Measurements from ENCODE around the gene OXA1L. TPM values are rescaled to one million over a fixed set of nuclear protein-coding genes. Genes with fewer than 3 reads are reported as not detected.

Gene OXA1L
- polyA plus RNA-seq, 1 donor (not counting 4 experiments of a cell fraction or from before 2014, with no cell fraction given), result 130 TPM

- H2AFZ ChIP-seq (ENCODE audit: control insufficient read depth, low read length), result no peak overlapping the region
- H3K27me3 ChIP-seq (ENCODE audit: control insufficient read depth, extremely low read depth, insufficient read depth, low read length), result peaks cover 7% of the 10 kb centered on the region
- TF ChIP-seq EZH2 (IDR thresholded peaks at IDR 0.05; ENCODE audit: low read length) (no peak), CTCF (optimal IDR thresholded peaks at IDR 0.05 in 1 of 3, IDR thresholded peaks at IDR 0.05 in 1 of 3, conservative IDR thresholded peaks at IDR 0.05 in 1 of 3; ENCODE audit: extremely low read depth in 1 of 3, insufficient read depth in 2 of 3, low read length in 3 of 3) (no peak)
- H3K4me3 ChIP-seq (ENCODE audit: control insufficient read depth in 2 of 3, extremely low read depth in 1 of 3, insufficient read depth in 2 of 3, low read depth in 1 of 3, low read length in 3 of 3), result no peak overlapping the region
- no peak overlapping the region for H3K4me2 ChIP-seq (ENCODE audit: control insufficient read depth, extremely low read depth, insufficient read depth, low read depth, low read length)
- no peaks in the 10 kb centered on the region for H3K36me3 ChIP-seq (ENCODE audit: control insufficient read depth in 2 of 2, extremely low read depth in 1 of 2, insufficient read depth in 2 of 2, low read length in 2 of 2)
- no peaks in the 10 kb centered on the region for H3K9me3 ChIP-seq (ENCODE audit: control insufficient read depth, low read depth, low read length)
- no peak for DNase-seq (ENCODE audit: low read depth, low spot score)
- H3K9me1 ChIP-seq (ENCODE audit: control insufficient read depth, extremely low read depth, insufficient read depth, low read length), result no peaks in the 10 kb centered on the region
- H3K4me1 ChIP-seq (ENCODE audit: control insufficient read depth, extremely low read depth, insufficient read depth, low read length), result no peaks in the 10 kb centered on the region
- no peak for FAIRE-seq
- H3K27ac ChIP-seq (ENCODE audit: control insufficient read depth, insufficient read depth, low read length), result no peak overlapping the region
- no peaks in the 10 kb centered on the region for H4K20me1 ChIP-seq (ENCODE audit: control insufficient read depth, extremely low read depth, insufficient read depth, low read length)
- dilution Hi-C loops (cut with MboI; ENCODE audit: extremely low pct_ligation_motif_present, low sequenced_read_pairs), result no loop called here
- no peaks in the 10 kb centered on the region for H3K79me2 ChIP-seq (ENCODE audit: control insufficient read depth, insufficient read depth, low read length)
- no peak overlapping the region for H3K9ac ChIP-seq (ENCODE audit: control insufficient read depth, extremely low read depth, insufficient read depth, low read length)
Observed at GRCh38 chr14:22798528-22798927, 32.0 kb downstream of the OXA1L start.

- Histone ChIP-seq H3K36me3 (ENCODE audit: control insufficient read depth in 2 of 2, extremely low read depth in 1 of 2, insufficient read depth in 2 of 2, low read length in 2 of 2) (no peaks in the 10 kb centered on the region), H3K79me2 (ENCODE audit: control insufficient read depth, insufficient read depth, low read length) (no peaks in the 10 kb centered on the region), H3K27ac (ENCODE audit: control insufficient read depth, insufficient read depth, low read length) (no peak overlapping the region), H3K9ac (ENCODE audit: control insufficient read depth, extremely low read depth, insufficient read depth, low read length) (no peak overlapping the region), H4K20me1 (ENCODE audit: control insufficient read depth, extremely low read depth, insufficient read depth, low read length) (no peaks in the 10 kb centered on the region), H3K4me3 (ENCODE audit: control insufficient read depth in 2 of 3, extremely low read depth in 1 of 3, insufficient read depth in 2 of 3, low read depth in 1 of 3, low read length in 3 of 3) (no peak overlapping the region), H3K27me3 (ENCODE audit: control insufficient read depth, extremely low read depth, insufficient read depth, low read length) (peaks cover 7% of the 10 kb centered on the region), H3K4me1 (ENCODE audit: control insufficient read depth, extremely low read depth, insufficient read depth, low read length) (no peaks in the 10 kb centered on the region), H3K9me1 (ENCODE audit: control insufficient read depth, extremely low read depth, insufficient read depth, low read length) (no peaks in the 10 kb centered on the region), H3K4me2 (ENCODE audit: control insufficient read depth, extremely low read depth, insufficient read depth, low read depth, low read length) (no peak overlapping the region), H2AFZ (ENCODE audit: control insufficient read depth, low read length) (no peak overlapping the region), H3K9me3 (ENCODE audit: control insufficient read depth, low read depth, low read length) (no peaks in the 10 kb centered on the region)
- DNase-seq (ENCODE audit: low read depth, low spot score) (no peak), FAIRE-seq (no peak)
- dilution Hi-C loops (cut with MboI; ENCODE audit: extremely low pct_ligation_motif_present, low sequenced_read_pairs), result no loop called here
- TF ChIP-seq CTCF (optimal IDR thresholded peaks at IDR 0.05 in 1 of 3, IDR thresholded peaks at IDR 0.05 in 1 of 3, conservative IDR thresholded peaks at IDR 0.05 in 1 of 3; ENCODE audit: extremely low read depth in 1 of 3, insufficient read depth in 2 of 3, low read length in 3 of 3) (no peak), EZH2 (IDR thresholded peaks at IDR 0.05; ENCODE audit: low read length) (no peak)
Observed at GRCh38 chr14:22800346-22800745, 33.9 kb downstream of the OXA1L start.

Data from keratinocyte (primary cell).